Embryonic facial prominence (tissue), 1 donor: ENCODE measurements around the gene HRH1.
"Not testable (repeated sequence)": the region's sequence is repeated elsewhere in the genome, so short reads cannot be mapped to it uniquely, and the experiment has no call there.

Experiments
- DNase-seq: peaks from one replicate; pipeline ENCODE4 v3.0.0-alpha.2; 2016; ENCODE audit errors: extremely low spot score

Gene HRH1

GRCh38 chr3:11206316-11206715 lies 52.0 kb downstream of the HRH1 start:
- no peak for DNase-seq

- DNase-seq = no peak
Measured at GRCh38 chr3:11206953-11207352, 52.7 kb downstream of the HRH1 start.

DNA sequence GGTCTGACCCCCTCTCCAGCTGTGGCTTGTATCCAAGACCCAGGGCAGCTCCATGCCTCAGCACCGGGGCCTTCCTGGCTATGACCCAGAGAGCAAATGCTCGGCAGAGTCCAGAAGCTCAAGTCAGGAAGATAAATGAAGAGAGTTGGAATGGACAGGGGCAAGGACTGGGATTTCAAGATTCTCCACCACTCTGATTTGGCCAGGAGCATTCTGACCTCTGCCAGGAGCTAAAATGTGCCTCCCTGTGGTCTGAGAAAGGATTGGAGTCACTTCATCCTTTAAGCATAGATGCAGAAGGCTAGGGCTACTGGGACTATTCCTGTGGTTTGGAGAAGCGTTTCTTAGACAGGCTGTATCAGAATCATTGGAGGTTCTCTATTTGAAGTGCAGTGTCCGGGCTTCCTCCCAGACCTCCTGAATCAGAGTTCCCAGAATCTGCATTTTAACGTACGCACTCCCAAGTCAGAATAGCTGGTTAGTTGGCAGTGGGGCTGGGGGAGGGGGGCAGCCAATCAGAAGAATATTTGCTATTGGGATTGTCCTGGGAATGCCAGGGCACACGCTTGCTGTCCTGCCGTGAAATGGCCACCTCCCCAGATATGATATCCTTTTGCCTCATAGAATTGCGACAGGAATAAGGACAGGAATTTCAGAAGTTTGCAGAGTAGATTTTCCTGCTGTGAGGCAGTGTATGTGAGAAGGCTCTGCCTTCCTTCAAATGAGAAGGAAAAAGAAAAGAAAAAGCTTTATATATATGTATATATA lies 57.4 kb downstream of the HRH1 start:
- no peak for DNase-seq

DNA sequence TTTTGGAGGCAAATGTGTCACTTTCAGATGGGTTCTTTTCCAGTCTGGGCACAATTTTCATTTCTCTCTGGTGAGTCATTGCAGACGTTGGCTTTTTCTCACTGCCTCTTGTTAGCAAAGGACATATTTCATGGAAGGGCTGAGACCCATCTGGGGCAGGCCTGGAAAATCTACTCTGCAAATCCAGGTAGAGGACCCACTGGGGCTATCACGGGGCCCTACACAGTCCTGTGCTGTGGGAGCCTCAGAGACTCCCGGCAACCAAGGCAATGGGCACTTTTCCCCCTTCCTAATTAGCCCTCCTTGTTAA lies 58.0 kb downstream of the HRH1 start:
- DNase-seq = no peak

- no peak for DNase-seq
Measured at GRCh38 chr3:11212784-11213183, 58.5 kb downstream of the HRH1 start.

- DNase-seq = no peak
Measured at GRCh38 chr3:11213810-11214450, 59.6 kb downstream of the HRH1 start.

- DNase-seq = no peak
Measured at GRCh38 chr3:11214451-11214978, 60.2 kb downstream of the HRH1 start.

- DNase-seq = not testable (repeated sequence)
Measured at GRCh38 chr3:11217370-11217769, 63.1 kb downstream of the HRH1 start.

DNA sequence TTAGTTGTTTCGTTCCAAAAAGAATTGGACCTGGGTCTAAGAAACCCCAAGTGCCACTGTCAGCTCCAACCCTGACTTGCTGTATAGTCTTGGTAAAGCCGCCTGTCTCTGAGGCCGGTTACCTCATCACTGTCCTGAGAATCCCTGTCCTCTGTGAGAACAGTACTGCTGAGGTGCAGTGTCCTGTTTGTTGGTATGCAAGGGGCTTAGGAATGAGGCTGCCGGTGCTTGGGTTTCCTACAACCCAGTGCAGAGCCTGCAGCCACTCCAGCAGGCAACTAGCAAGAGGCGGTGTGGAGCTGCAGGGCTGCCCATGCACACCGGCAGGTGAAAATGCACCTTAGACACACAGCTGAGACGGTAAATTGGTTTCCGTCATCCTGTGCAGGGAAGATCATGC lies 65.9 kb downstream of the HRH1 start:
- DNase-seq = no peak

- no peak for DNase-seq
Measured at GRCh38 chr3:11221818-11222415, 67.6 kb downstream of the HRH1 start.

GRCh38 chr3:11224010-11224409 lies 69.7 kb downstream of the HRH1 start:
- DNase-seq = no peak

DNA sequence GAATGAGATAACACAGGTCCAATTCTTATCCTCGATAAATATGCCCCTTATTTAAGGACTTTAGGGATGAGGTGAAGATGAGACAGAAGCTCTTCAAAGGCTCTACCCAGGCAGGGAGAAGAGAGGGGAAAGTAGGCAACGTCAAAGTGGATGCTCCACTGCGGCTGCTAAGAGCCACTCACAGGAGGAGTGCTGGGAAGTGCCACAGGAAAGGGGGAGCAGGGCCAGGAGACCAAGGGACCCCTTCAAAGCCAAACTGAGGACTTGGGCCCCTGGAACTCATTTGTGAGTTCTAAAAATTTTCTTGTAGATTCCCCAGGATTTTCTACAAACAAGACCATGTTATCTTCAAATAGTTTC lies 70.6 kb downstream of the HRH1 start:
- no peak for DNase-seq

GRCh38 chr3:11226042-11226370 lies 71.7 kb downstream of the HRH1 start:
- no peak for DNase-seq

- no peak for DNase-seq
Measured at GRCh38 chr3:11228041-11228440, 73.7 kb downstream of the HRH1 start.

GRCh38 chr3:11230125-11230524 lies 75.8 kb downstream of the HRH1 start:
- no peak for DNase-seq

GRCh38 chr3:11230832-11231231 lies 76.5 kb downstream of the HRH1 start:
- DNase-seq = no peak

GRCh38 chr3:11235385-11235784 lies 81.1 kb downstream of the HRH1 start:
- no peak for DNase-seq

DNA sequence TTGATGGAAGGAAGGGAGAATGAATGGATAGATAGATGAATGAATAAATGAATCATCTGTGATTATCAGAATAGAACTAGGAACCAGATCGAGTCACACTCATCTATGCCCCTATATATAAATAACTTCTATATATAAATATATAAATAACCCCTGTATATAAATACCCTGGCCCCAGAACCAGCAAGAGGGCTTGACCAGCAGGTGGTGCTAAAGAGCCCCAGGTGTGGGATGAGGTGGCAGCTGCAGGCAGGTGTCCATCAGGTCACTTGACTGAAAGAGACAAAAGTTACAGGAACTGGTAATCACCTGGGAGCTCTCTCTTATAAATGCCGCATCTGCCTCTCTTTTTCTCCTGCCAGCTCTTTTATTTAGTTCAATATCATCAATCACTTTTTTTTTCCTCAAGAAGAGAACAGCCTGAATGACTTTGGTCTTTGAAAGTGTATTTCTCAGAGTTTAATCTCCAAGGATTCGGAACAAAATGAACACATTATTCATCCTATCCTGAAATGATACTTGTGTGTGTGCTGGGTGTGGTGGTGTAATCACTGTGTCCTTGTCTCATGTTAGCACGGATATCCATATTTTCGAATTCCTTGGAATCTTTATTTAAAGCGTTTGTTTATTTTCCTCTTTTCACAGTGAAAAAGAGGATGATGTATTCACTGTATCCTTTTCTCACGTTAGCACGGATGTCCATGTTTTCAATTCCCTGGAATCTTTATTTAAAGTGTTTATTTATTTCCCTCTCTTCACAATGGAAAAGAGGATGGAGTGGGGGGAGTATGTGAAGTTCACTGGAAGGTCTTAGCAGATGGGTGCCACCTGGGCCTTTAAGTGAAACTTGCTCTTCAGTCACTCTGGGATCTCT lies 82.5 kb downstream of the HRH1 start:
- DNase-seq = no peak

GRCh38 chr3:11238060-11238459 lies 83.8 kb downstream of the HRH1 start:
- no peak for DNase-seq

- DNase-seq = no peak
Measured at GRCh38 chr3:11238880-11239279, 84.6 kb downstream of the HRH1 start.

DNA sequence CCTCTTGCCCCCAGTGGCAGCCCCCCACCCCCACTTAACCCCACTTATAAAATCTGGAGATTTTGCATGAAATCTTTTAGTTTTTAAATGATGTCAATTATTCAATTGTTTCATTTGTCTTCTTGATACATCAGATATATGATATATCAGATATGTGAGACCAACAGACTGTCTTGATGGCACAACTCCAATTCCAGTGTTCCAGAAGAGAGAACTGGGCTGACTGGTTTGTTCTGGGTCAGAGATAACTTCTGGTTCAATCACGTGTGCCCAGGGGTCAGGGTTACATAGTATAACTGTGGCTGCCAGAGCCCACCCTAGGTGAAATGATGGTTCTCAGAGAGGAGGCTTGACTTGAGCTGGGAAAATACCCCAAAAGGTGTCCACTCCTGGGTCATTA lies 85.5 kb downstream of the HRH1 start:
- no peak for DNase-seq

DNA sequence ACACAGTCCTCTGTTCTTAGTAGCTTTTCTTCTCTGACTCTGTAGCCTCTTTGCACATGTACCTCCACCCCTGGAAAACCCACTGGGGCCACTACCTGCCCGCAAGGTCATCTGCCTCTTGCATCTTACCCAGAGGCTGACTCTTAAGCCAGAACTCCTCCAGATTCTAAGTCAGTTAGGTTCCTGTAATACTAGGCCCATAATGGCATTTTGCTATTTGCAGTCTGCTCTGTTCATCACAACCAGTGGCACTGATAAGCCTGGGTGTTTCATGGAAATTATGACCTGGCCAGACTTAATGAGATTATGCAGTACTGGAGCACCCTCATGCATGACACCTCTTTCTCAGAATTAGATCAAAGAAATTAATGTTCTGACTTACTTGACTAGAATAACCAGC lies 86.2 kb downstream of the HRH1 start:
- no peak for DNase-seq
